HG03520 (cell line): ENCODE measurements around the gene RHBDD2.
A peak's percentile ranks its signal among the peaks of the same experiment; 100 is the strongest.
"Not testable (repeated sequence)": the region's sequence is repeated elsewhere in the genome, so short reads cannot be mapped to it uniquely, and the experiment has no call there.

Source experiments
- ATAC-seq: cut with Tn5 transposase; IDR thresholded peaks from one replicate; pipeline ENCODE4 v1.9.1; 2021; ENCODE audit warnings: mild to moderate bottlenecking, moderate library complexity; ENCODE audit not compliant: unreplicated experiment

Gene RHBDD2

GRCh38 chr7:75866114-75866488, 12.7 kb upstream of the RHBDD2 start:
- no peak for ATAC-seq

GRCh38 chr7:75866489-75867389, 12.1 kb upstream of the RHBDD2 start:
- no peak for ATAC-seq

- ATAC-seq = no peak
Observed at GRCh38 chr7:75867390-75867717, 11.5 kb upstream of the RHBDD2 start.

- ATAC-seq = no peak
Observed at GRCh38 chr7:75868153-75868552, 10.7 kb upstream of the RHBDD2 start.

DNA sequence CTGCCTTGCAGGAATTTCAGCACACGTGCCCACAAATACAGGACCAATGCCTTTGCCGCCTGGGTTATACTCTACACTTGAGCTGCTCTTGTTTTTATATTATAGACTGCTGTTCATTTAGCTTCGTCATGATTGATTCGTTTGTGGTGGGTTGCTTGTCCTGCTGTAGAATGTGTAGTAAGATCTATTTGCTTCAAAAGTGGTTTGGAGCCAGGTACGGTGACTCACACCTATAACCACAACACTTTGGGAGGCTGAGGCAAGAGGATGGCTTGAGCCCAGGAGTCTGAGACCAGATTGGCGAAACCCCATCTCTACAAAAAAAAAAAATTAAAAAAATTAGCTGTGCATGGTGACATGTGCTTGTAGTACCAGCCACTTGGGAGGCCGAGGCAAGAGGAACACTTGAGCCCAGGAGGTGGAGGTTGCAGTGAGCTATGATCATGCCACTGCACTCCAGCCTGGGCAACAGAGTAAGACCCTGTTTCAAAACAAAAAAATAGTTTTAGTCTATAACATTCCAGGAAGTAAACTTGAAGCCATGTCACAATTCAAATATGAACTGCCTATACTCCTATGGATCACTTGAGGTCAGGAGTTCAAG, 9.0 kb upstream of the RHBDD2 start:
- ATAC-seq = no peak

DNA sequence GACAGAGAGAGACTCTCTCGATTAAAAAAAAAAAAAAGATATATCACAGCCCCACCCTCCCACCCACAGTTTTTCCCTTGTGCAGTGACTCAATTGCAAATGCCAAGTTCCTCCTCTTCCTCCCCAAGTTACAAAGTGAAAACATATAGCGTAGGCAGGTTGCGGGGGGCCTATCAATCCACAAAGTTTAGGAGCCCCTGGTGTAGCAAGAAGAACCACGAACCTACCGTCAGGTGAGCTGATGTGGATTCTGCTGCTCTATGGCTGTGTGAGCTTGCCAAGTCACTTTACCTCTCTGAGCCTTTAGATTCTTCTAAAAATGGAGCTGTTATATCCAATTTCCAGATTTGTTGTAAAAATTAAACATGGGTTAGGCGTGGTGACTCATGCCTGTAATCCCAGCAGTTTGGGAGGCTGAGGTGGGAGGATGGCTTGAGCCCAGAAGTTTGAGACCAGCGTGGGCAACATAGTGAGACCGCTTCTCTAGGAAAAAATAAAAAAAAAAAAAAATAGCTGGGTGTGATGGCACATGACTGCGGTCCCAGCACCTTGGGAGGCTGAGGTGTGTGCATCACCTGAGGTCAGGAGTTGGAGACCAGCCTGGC, 8.2 kb upstream of the RHBDD2 start:
- no peak for ATAC-seq

- ATAC-seq = no peak
Observed at GRCh38 chr7:75872073-75872782, 6.6 kb upstream of the RHBDD2 start.

DNA sequence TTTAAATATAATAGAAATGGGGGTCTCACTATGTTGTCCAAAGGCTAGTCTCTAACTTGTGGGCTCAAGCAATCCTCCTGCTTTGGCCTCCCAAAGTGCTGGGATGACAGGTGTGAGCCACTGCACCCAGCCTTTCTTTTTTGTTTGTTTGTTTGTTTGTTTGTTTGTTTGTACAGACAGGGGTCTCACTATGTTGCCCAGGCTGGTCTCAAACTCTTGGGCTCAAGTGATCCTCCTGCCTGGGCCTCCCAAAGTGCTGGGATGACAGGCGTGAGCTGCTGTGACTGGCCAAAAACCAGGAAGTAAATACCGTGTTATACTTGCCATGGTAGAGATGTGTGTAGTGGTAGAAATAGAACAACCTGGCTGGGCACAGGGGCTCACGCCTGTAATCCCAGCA, 4.7 kb upstream of the RHBDD2 start:
- ATAC-seq = not testable (repeated sequence)

GRCh38 chr7:75875113-75876080, 3.4 kb upstream of the RHBDD2 start:
- ATAC-seq = no peak

DNA sequence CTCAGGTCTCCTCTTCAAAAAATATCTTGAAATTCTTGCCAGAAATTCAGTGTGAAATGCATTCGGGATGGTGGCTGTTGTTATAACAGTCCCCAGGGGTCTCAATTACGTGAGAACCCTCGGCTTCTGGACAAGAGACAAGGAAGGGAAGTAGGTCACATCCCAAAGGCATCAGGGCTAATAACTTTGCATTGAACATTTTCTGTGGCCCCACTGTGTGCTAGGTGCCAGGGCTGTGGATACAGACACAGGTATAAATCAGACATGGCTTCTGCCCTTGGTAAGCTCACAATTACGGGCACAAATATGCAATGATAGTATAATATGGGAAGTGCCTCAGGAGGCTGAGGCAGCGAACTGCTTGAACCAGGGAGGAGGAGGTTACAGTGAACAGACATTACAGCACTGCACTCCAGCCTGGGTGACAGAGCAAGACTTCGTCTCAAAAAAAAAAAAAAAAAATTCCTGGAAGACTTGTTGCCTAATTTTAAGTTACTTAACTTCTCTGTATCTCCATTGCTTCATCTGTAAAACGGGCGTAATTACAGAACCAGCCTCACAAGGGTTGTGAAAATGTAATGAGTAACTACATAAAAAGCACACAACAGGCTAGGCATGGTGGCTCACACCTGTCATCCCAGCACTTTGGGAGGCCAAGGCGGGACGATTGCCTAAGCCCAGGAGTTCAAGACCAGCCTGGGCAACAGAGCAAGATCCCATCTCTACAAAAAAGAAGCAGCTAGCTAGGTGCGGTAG, 2.5 kb upstream of the RHBDD2 start:
- no peak for ATAC-seq

GRCh38 chr7:75878312-75878768, 494 bp upstream of the RHBDD2 start:
- ATAC-seq = peak; percentile 17

GRCh38 chr7:75879771-75880184, 944 bp downstream of the RHBDD2 start:
- no peak for ATAC-seq

- ATAC-seq = no peak
Observed at GRCh38 chr7:75880242-75880641, 1.4 kb downstream of the RHBDD2 start.

DNA sequence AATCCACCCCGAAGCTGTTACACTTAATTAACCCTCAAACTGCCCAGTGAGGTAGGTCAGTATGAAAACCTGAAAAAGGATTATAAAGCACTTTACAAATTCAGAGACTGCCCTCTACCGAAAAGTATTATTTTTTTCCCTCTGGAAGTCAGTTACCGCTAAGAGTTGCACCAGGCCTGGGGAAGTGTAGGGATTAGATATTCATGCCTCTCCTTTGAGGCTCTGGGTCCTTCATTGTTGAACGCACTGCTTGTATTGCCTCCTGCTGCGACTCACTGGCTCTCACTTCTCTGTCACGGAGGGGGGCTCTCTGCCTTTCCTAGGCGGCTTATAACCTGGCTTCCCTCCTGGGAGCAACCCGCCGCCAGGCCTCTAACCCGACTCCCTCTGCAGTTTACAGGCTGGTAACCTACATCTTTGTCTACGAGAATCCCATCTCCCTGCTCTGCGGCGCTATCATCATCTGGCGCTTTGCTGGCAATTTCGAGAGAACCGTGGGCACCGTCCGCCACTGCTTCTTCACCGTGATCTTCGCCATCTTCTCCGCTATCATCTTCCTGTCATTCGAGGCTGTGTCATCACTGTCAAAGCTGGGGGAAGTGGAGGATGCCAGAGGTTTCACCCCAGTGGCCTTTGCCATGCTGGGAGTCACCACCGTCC, 2.7 kb downstream of the RHBDD2 start:
- ATAC-seq = no peak

GRCh38 chr7:75883265-75883824, 4.5 kb downstream of the RHBDD2 start:
- not testable (repeated sequence) for ATAC-seq

DNA sequence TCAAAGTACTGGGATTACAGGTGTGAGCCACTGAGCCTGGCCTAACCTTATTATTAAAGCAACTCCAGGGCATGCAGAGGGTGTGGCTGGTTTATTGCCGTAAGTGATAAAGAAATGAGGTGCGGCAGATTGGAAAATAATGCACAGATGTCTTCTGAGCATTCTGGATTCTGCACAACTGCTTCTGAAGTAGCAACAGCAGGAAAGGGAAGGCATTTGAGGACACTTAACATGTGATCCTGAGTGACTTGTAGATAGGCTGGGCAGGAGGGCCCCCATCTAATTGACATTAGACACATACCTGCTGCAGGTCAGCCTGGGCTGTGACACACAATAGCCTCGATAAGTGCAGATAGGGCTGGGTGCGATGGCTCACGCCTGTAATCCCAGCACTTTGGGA, 5.6 kb downstream of the RHBDD2 start:
- ATAC-seq = no peak

DNA sequence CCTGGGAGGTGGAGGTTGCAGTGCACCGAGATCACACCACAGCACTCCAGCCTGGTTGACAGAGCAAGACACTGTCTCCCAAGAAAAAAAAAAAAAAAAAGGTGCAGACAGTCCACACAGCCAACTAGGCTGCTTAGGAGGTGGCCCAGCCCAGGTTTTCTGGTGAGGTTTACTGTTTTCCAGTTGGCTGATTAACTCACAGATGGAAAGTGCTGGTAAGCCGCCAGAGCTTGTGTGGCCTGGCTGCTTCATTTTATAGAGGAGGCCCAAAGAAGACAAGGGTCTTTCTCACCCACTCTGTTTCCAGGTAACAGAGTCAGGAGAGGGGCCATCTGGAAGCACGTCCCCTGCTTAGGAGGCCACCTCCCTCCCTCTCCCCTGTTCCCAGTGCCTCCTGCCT, 6.2 kb downstream of the RHBDD2 start:
- no peak for ATAC-seq

DNA sequence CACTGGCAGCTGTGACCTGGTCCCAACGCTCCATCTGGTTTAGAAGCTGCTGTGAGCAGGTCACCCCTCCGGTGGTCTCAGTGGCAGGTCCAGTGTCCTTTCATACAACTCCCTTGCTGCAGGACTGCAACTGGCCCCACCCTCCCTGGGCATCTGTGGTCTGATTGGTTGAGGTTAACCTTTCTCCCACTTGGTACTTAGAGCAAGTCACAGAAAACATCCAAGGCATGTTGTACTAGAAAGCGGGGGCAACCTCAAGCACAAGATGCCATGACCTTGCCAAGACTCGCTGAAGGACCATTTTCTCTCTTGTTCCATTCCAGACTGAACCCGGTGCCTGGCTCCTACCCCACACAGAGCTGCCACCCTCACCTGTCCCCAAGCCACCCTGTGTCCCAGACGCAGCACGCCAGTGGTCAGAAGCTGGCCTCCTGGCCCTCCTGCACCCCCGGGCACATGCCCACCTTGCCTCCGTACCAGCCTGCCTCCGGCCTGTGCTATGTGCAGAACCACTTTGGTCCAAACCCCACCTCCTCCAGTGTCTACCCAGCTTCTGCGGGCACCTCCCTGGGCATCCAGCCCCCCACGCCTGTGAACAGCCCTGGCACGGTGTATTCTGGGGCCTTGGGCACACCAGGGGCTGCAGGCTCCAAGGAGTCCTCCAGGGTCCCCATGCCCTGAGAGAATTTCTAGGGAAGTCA, 9.0 kb downstream of the RHBDD2 start:
- ATAC-seq = no peak
